Caki2 (cell line): ENCODE measurements around the gene COPS7A. TPM values are rescaled to one million over a fixed set of nuclear protein-coding genes. Genes with fewer than 3 reads are reported as not detected.
"Not testable (repeated sequence)": the region's sequence is repeated elsewhere in the genome, so short reads cannot be mapped to it uniquely, and the experiment has no call there.

ENCODE experiments used
- DNase-seq: peaks from one replicate; pipeline ENCODE4 v3.0.0-alpha.2; 2015; ENCODE audit warnings: low read depth
- in situ Hi-C: cut with HindIII; loops from 2 replicates; pipeline ENCODE4 v1.10.0; 2016; ENCODE audit warnings: low sequenced_read_pairs, low pct_unique_long_range_greater_than_20kb, mixed read lengths
- total RNA-seq: library from RNA; depleted of rRNA; stranded (reverse); fragments of >200 nt; shearing (Covaris generic); gene quantifications from 2 replicates; pipeline ENCODE4 v1.2.3, GENCODE V29; 2014; ENCODE audit warnings: low replicate concordance

The COPS7A gene
- total RNA-seq, 1 experiment from 2014 or later = 135 TPM

DNA sequence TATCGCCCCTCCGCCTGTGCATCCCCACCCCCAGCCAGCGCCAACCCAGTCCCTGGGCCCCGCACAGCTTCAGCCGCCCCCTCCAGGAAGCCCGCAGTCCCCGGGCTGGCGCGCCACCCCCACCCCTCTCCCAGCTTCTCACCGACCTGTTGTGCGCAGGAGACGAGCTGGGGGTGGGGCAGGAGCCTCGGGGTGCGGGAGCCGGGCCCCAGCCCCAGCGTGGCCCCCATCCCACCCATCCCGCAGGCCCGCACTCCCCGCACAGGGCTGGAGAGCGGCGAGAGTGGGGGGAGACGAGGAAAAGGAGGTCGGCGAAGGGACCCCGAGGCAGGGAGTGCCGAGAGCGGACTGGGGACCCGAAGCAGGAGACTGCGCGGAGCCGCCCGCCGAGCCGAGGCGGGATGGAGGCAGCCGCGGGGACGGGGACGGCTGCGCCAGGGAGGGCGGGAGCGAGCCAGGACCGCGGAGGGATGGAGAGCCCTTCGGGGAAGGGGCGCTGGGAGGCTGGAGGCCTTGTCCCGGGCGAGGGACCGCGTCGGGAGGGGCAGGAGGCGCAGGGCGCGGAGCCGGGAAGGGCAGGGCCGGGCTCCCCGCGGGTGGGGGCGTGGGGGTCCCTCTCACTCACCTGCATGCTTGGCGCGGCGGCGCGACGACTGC, 23.7 kb upstream of the COPS7A start:
- no peak for DNase-seq
- in situ Hi-C loops = no loop called here

DNA sequence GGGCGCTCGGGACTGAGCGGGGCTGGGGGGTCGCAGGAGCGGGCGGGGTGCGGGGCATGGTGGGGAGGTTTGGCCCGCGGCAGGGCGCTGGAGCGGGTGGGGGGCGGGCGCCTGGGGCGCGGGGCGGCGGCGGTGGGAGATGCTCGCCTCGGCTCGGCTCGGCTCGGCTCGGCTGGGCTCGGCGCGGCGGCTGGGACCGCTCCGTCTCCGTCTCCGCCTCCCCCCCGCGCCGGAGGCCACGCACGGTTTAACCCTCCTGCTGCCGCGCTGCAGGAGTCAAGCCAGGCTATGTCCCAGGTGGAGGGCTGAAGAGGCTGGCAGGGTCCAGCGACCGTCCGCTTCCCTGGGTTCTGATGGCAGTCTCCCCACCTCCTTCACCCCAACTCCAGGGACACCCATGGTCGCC, 23.2 kb upstream of the COPS7A start, which contains the start of gene PIANP:
PIANP (minus strand) TSS at position 170 of the 406 bp plus-strand sequence. CDS start 2,754 bp downstream, outside the sequence.
- in situ Hi-C loops = no loop called here
- DNase-seq = no peak

DNA sequence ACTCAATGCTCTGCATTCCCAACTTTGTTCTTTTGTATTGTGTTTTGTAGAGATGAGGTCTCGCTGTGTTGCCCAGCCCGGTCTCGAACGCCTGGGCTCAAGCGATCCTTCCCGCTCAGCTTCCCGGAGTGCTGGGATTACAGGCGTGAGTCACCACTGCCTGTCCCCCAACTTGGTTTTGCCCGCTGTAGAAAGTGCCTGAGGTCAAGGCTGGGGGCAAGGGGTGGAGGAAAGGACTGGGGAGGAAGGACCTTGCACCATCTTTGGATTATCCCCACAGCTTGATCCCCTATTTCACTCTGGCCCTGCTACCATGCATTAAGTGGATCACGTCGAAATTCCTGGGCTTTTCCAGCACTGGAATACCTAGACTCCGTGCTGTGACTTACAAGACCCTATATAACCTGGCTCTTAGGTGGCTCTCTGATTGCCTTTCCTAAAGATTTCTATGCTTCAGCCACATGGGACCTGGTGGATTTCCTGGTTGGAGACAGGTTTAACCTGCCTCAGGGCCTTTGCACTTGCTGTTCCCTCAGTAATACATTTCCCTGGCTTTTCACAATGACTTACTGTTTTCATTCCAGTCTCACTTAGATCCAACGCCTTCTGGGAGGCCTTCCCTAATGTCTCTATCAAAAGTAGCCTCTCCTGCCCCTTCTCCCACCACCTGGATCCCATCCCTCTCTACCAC, 22.6 kb upstream of the COPS7A start:
- no peak for DNase-seq
- in situ Hi-C loops = no loop called here

DNA sequence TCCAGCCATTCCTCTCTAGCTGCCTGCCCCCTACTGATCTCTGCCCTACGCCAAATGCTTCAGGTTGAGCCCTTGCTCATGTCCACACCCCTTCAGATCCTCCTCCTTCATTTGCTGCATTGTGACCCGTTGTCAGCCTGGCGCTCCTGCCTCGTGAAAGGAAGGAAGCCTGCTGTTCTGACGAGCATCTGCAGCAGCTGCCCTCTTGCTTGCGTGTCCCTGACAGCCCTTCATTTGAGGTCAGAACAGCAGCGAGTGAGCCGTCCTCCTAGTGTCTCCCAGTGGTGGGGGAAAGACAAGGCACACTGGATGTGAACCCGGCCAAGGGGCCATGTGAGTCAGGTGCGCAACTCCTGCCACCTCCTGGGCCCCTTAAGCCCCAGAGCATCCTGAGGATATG, 20.2 kb upstream of the COPS7A start:
- in situ Hi-C loops = no loop called here
- no peak for DNase-seq

DNA sequence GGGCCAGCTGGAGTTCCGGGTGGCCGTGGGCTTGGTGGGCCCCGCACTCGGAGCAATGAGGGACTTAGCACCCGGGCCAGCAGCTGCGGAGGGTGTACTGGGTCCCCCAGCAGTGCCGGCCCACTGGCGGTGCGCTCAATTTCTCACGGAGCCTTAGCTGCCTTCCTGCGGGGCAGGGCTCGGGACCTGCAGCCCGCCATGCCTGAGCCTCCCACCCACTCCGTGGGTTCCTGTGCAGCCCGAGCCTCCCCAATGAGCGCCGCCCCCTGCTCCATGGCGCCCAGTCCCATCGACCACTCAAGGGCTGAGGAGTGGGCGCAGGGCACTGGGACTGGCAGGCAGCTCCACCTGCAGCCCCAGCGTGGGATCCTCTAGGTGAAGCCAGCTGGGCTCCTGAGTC, 15.5 kb upstream of the COPS7A start:
- in situ Hi-C loops, DNase-seq: not testable (repeated sequence)

DNA sequence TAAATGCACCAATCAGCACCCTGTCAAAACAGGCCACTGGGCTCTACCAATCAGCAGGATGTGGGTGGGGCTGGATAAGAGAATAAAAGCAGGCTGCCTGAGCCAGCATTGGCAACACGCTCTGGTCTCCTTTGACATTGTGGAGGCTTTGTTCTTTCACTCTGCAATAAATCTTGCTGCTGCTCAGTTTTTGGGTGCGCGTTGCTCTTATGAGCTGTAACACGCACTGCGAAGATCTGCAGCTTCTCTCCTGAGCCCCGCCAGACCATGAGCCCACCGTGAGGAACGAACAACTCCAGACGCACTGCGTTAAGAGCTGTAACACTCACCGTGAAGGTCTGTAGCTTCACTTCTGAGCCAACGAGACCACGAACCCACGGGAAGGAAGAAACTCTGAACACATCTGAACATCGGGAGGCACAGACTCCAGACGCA, 14.9 kb upstream of the COPS7A start:
- in situ Hi-C loops = no loop called here
- DNase-seq = no peak

DNA sequence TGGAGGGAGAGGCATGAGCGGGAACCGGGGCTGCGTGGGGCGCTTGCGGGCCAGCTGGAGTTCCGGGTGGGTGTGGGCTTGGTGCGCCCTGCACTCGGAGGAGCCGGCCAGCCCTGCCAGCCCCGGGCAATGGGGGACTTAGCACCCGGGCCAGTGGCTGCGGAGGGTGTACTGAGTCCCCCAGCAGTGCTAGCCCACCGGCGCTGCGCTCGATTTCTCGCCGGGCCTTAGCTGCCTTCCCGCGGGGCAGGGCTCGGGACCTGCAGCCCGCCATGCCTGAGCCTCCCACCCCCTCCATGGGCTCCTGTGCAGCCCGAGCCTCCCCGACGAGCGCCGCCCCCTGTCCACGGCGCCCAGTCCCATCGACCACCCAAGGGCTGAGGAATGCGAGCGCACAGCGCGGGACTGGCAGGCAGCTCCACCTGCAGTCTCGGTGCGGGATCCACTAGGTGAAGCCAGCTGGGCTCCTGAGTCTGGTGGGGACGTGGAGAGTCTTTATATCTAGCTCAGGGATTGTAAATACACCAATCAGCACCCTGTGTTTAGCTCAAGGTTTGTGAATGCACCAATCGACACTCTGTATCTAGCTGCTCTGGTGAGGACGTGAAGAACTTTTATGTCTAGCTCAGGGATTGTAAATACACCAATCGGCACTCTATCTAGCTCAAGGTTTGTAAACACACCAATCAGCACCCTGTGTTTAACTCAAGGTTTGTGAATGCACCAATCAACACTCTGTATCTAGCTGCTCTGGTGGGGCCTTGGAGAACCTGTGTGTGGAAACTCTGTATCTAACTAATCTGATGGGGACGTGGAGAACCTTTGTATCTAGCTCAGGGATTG, 7.6 kb upstream of the COPS7A start:
- DNase-seq, in situ Hi-C loops: not testable (repeated sequence)

DNA sequence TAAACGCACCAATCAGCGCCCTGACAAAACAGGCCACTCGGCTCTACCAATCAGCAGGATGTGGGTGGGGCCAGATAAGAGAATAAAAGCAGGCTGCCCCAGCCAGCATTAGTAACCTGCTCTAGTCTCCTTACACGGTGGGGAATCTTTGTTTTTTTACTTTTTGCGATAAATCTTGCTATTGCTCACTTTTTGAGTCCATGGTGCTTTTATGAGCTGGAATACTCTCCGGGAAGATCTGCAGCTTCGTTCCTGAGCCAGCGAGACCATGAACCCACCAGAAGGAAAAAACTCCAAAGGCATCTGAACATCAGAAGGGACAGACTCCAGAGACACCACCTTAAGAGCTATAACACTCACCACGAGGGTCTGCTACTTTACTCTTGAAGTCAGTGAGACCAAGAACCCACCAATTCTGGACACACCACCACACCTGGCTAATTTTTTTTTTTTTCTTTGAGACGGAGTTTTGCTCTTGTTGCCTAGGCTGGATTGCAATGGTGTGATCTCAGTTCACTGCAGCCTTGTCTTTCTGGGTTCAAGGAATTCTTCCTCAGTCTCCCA, 6.9 kb upstream of the COPS7A start:
- DNase-seq = no peak
- in situ Hi-C loops = no loop called here

DNA sequence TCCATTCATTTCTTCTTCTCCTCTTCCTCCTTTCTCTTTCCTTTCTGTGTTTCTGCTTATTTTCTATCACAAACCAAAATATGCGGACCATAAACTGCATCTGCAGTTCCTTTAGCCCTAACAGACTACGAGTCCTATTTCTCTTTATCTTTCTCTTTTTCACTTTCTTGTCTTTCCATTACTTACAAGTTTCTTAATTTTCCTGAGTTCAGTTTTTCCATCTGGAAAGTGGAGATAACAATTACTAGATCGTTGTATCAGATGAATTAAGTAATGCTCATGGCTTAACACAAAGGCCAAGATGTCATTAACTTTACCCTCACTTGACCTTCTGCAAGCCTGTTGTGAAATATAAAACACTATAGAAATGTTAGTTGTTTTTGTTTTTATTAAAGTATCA, 983 bp upstream of the COPS7A start:
- in situ Hi-C loops = no loop called here

DNA sequence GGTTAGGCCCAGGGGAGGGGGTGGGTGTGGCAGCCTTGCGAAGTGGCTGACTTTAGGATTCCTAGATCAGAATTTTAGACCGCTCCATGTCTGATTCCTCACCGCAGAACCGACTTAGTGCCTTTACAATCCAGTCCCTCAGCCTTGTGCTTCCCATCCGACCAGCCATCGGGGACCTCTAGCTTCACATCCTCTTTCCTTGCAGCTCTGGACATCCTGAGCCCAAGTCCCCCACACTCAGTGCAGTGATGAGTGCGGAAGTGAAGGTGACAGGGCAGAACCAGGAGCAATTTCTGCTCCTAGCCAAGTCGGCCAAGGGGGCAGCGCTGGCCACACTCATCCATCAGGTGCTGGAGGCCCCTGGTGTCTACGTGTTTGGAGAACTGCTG, 557 bp downstream of the COPS7A start:
- DNase-seq = peak; percentile 48
- in situ Hi-C loops = no loop called here

More for the DNA sequence above, 983 bp upstream of the COPS7A start:
- DNase-seq = no peak

DNA sequence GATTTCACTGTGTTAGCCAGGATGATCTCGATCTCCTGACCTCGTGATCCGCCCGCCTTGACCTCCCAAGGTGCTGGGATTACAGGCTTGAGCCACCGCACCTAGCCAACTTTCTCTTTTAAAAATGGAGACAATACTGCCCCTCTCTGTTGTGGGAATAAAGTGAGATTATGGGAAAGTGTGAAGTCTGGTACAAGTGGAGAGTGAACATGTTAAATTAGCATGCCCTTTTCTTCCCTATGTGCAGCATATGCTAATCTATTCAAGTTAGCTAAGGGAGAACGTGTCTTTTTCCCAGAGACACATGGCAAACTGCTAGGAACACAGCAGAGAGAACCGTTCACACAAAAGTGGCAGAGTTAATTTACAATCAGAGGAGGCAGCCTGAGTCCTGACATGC, 1.5 kb downstream of the COPS7A start:
- no peak for DNase-seq
- in situ Hi-C loops = no loop called here

DNA sequence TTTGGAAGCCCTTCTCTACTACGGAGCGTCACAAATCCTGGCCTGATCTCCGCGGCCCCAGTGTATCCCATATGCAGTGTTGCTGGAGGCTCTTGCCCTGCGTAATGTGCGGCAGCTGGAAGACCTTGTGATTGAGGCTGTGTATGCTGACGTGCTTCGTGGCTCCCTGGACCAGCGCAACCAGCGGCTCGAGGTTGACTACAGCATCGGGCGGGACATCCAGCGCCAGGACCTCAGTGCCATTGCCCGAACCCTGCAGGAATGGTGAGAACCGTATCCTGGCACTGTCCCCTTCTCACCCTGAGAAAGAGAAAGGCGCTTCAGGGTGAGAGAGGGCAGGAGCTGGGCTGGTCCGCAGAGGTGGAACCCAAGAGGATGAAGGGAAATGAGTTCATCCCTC, 5.3 kb downstream of the COPS7A start:
- in situ Hi-C loops = no loop called here
- DNase-seq = no peak

DNA sequence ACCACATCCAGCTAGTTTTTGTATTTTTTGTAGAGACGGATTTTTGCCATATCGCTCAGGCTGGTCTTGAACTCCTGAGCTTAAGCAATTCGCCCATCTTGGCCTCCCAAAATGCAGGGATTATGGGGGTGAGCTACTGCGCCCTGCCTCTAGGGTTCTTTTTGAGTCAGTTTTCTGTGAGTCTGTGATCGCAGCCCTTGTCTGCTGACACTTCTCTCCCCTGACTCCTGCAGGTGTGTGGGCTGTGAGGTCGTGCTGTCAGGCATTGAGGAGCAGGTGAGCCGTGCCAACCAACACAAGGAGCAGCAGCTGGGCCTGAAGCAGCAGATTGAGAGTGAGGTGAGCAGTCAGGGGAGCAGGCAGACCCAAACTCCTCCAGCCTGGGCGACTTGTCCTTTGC, 6.3 kb downstream of the COPS7A start:
- in situ Hi-C loops = no loop called here
- no peak for DNase-seq

DNA sequence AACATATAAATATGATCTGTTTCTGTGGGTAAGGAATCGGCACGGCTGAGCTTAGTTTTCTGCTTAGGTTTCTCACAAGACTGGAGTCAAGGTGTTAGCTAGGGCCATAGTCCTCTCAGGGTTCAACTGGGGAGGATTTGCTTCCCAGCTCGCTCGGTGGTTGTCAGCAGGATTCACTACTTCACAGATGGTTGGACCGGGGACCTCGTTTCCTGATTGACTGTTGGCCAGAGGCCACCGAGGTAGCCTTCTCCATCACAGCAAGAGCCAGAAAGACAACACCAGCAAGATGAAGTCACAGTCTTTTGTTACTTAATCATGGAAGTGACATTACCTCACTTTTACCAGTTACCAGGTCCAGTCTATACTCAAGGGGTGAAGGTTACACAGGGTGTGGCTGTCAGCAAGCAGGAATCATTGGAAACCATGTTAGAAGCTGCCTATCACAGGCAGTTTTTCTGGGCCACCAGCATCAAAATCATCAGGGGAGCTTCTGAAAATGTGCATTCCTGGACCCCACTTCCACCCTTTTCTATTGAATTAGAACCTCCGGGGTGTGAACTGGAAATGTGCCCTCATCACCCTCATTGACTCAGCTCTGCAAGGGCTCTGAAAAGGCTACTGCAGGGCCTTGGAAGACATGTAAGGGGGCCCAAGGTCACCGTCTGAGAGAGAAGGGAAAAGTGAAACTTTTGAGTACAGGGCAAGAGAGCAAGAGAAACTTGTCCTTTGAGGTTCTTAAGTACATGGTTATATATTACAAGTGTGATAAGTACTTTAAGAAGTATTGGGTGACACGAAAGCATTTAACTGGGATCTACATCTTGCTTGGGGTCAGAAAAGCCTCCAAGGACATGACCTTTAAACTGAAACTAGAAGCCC, 10.9 kb downstream of the COPS7A start:
- no peak for DNase-seq
- in situ Hi-C loops = no loop called here

DNA sequence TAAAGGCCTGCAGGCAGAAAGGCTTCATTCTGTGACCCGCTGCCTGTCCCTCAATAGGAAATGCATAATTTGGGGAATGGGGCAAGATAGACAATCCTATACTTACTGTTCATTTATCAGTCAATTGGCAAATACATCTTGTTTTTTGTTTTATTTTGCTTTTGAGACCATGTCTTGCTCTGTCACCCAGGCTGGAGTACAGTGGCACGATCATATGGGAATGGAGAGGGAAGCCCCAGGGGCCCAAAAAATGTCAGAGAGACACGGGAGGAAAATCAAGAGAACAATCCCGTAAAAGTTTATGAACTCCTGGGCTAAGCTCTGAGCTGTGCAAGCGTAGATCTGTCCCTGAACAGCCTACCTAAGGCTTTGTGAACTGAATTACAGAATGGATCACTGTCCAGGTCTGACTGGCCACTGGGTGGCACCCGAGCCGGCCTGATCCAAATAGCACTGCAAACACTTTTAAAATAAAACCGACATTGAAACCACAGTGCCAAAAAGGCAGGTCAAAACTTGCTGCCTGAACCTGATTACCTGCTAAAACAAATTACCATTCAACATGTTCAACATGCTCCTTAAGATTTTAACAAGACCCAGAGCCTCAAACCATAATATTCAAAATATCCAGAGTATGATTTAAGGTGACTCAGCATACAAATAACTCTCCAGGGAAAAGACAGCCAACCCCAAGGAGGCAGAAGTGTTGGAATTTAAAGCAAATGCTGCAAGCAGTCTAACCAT, 11.8 kb downstream of the COPS7A start:
- in situ Hi-C loops = no loop called here
- peak; percentile 63 for DNase-seq

DNA sequence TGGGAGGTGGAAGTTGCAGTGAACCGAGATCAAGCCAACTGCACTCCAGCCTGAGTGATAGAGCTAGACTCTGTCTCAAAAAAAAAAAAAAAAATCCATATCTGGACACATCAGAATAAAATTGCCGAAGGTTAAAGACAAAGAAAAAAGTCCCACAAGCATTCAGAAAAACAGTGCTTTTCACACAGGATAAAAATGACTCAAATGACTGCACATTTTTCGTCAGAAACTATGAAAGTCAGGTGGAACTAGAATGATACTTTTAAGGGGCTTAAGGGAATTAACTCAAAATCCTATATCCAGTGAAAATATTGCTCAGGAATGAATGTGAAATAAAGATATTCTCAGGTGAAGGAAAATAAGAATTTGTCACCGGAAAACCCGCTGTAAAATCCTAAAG, 12.9 kb downstream of the COPS7A start:
- in situ Hi-C loops = no loop called here

DNA sequence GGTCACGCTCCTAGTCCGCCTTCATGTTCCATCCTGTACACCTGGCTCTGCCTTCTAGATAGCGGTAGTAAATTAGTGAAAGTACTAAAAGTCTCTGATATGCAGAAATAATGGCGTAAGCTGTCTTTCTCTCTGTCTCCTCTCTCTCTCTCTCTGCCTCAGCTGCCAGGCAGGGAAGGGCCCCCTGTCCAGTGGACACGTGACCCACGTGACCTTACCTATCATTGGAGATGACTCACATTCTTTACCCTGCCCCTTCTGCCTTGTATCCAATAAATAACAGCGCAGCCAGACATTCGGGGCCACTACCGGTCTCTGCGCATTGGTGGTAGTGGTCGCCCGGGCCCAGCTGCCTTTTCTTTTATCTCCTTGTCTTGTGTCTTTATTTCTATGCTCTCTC, 18.2 kb downstream of the COPS7A start:
- in situ Hi-C loops, DNase-seq: not testable (repeated sequence)

More for the DNA sequence above, 12.9 kb downstream of the COPS7A start:
- no peak for DNase-seq
